Gastrocnemius medialis (tissue), 4 donors: ENCODE results near the gene MYO1B.

Source experiments
- POLR2A ChIP-seq, 2 donors: fragments of 450-650 bp; IDR thresholded peaks; one replicate each; pipeline ENCODE4 v1.6.1; 2017; ENCODE audit warnings: antibody characterized with exemption in 2 of 2, mild to moderate bottlenecking in 2 of 2, moderate library complexity in 2 of 2
- TF ChIP-seq, protein P1 (sequence below), 5 experiments: fragments of 450-650 bp in 3 of 5; fragments of 200-600 bp in 2 of 5; sonication (generic) in 2 of 5; IDR thresholded peaks in 4 of 5; conservative IDR thresholded peaks in 1 of 5; 1 replicate in 4 of 5; 2 replicates in 1 of 5; pipeline ENCODE4 v1.5.1; 2016 to 2019; ENCODE audit warnings: antibody characterized with exemption in 5 of 5, mild to moderate bottlenecking in 3 of 5, moderate library complexity in 3 of 5

DNA sequence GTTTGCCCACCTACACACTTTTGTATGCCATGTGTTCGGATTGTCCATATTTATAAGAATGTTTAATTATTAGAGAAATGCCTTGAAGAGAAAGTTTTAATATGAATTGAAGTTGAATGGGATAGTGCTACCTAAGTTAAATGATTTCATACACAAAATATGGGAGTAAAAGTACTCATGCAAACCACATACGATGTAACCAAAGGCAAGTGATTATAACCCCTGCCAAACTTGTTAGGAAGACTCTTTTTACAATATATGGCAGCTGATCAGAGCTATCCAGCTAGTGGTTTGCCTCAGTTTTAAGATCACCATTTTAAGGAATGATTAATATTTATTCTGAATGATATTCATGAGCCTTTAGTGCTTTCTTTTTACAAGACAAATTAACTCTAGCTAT, 106.7 kb downstream of the MYO1B start:
- TF ChIP-seq, protein P1, sequence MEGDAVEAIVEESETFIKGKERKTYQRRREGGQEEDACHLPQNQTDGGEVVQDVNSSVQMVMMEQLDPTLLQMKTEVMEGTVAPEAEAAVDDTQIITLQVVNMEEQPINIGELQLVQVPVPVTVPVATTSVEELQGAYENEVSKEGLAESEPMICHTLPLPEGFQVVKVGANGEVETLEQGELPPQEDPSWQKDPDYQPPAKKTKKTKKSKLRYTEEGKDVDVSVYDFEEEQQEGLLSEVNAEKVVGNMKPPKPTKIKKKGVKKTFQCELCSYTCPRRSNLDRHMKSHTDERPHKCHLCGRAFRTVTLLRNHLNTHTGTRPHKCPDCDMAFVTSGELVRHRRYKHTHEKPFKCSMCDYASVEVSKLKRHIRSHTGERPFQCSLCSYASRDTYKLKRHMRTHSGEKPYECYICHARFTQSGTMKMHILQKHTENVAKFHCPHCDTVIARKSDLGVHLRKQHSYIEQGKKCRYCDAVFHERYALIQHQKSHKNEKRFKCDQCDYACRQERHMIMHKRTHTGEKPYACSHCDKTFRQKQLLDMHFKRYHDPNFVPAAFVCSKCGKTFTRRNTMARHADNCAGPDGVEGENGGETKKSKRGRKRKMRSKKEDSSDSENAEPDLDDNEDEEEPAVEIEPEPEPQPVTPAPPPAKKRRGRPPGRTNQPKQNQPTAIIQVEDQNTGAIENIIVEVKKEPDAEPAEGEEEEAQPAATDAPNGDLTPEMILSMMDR (IDR thresholded peaks at IDR 0.05 in 4 of 5, conservative IDR thresholded peaks at IDR 0.05 in 1 of 5) = no peak
- TF ChIP-seq POLR2A (IDR thresholded peaks at IDR 0.05) = no peak
